Endodermal cell (in vitro differentiated cells): ENCODE data around the gene EP400. TPM values are rescaled to one million over a fixed set of nuclear protein-coding genes. Genes with fewer than 3 reads are reported as not detected.

Experiments used
- DNase-seq: peaks from one replicate; pipeline ENCODE4 v3.0.0-alpha.2; 2017
- H3K27ac ChIP-seq: 2 replicates; pipeline ENCODE4 v1.5.1; 2013; ENCODE audit warnings: mild to moderate bottlenecking, low read depth, low read length, moderate library complexity
- H3K27me3 ChIP-seq: 2 replicates; pipeline ENCODE4 v1.6.1; 2013; ENCODE audit warnings: mild to moderate bottlenecking, low read length, moderate library complexity; ENCODE audit not compliant: insufficient read depth, control insufficient read depth, poor library complexity, severe bottlenecking
- H3K36me3 ChIP-seq: 2 replicates; pipeline ENCODE4 v1.7.0; 2013; ENCODE audit warnings: mild to moderate bottlenecking, low read length, moderate library complexity; ENCODE audit not compliant: control insufficient read depth, insufficient read depth
- H3K4me1 ChIP-seq: one replicate; pipeline ENCODE4 v1.7.0; 2013; ENCODE audit warnings: low read length; ENCODE audit not compliant: control insufficient read depth, insufficient read depth
- H3K4me3 ChIP-seq: 2 replicates; pipeline ENCODE4 v1.5.1; 2013; ENCODE audit warnings: mild to moderate bottlenecking, low read length, moderate library complexity
- H3K9ac ChIP-seq: 2 replicates; pipeline ENCODE4 v1.6.1; 2013; ENCODE audit warnings: mild to moderate bottlenecking, low read length, moderate library complexity; ENCODE audit not compliant: poor library complexity, severe bottlenecking; ENCODE audit errors: extremely low read depth
- H3K9me3 ChIP-seq: 2 replicates; pipeline ENCODE4 v1.6.1; 2013; ENCODE audit warnings: mild to moderate bottlenecking, low read length, moderate library complexity; ENCODE audit not compliant: control insufficient read depth
- H3K27ac Mint-ChIP-seq: 2 replicates; pipeline ENCODE4 v1.8.0; 2020; ENCODE audit warnings: mixed read lengths
- H3K27me3 Mint-ChIP-seq: 2 replicates; pipeline ENCODE4 v1.8.0; 2021; ENCODE audit warnings: mild to moderate bottlenecking, mixed read lengths; ENCODE audit not compliant: insufficient read depth
- H3K36me3 Mint-ChIP-seq: 2 replicates; pipeline ENCODE4 v1.8.0; 2020; ENCODE audit warnings: low read depth, mixed read lengths
- H3K4me1 Mint-ChIP-seq: 2 replicates; pipeline ENCODE4 v1.8.0; 2020; ENCODE audit warnings: mixed read lengths
- H3K4me3 Mint-ChIP-seq: 2 replicates; pipeline ENCODE4 v1.8.0; 2020; ENCODE audit warnings: mild to moderate bottlenecking, moderate library complexity, mixed read lengths
- H3K9me3 Mint-ChIP-seq: 2 replicates; pipeline ENCODE4 v1.8.0; 2020; ENCODE audit warnings: mild to moderate bottlenecking, mixed read lengths
- CTCF ChIP-seq: fragments of 200-600 bp; sonication (generic); conservative IDR thresholded peaks from 2 replicates; pipeline ENCODE4 v1.5.0; 2021; ENCODE audit warnings: antibody characterized with exemption, mild to moderate bottlenecking
- WGBS, 2 experiments: methylation state at CpG; one replicate each; pipeline versions ENCODE4 v1.1.5 to v1.1.7; 2013; ENCODE audit warnings: missing lambda C conversion rate in 2 of 2, mixed read lengths in 1 of 2; ENCODE audit not compliant: insufficient coverage in 1 of 2, insufficient read length in 1 of 2; 5-methylcytosine and 5-hydroxymethylcytosine counted together
- total RNA-seq, 2 donors: library from RNA; stranded (reverse); fragmentation: NEBNext Ultra II Directional in 1 of 2; extraction: Animal tissue kit (Norgen Biotek cat#: 25700) in 1 of 2; gene quantifications; 2 replicates in 1 of 2; 3 replicates in 1 of 2; pipeline ENCODE4 v1.2.1, GENCODE V29; 2021

EP400 gene
- total RNA-seq, 2 donors from 2014 or later, result 64.7 to 78.3 TPM

- DNase-seq, result no peak
- no peak for TF ChIP-seq CTCF
- Histone ChIP-seq H3K4me3 (no peak overlapping the region), H3K9ac (no peak overlapping the region), H3K36me3 (peaks cover 53% of the 10 kb centered on the region), H3K9me3 (no peaks in the 10 kb centered on the region), H3K4me1 (no peaks in the 10 kb centered on the region), H3K27me3 (no peaks in the 10 kb centered on the region), H3K27ac (no peak overlapping the region)
- no peak overlapping the region for H3K4me3 Mint-ChIP-seq
- H3K27ac Mint-ChIP-seq, result no peak overlapping the region
- 95 to 100% methylated on average over 3 to 8 of the region's 8 CpGs for WGBS, 2 experiments
- no peaks in the 10 kb centered on the region for H3K9me3 Mint-ChIP-seq
- no peaks in the 10 kb centered on the region for H3K4me1 Mint-ChIP-seq
- no peaks in the 10 kb centered on the region for H3K27me3 Mint-ChIP-seq
- peaks cover 80% of the 10 kb centered on the region for H3K36me3 Mint-ChIP-seq
Observed at GRCh38 chr12:131940141-131940547, 9.6 kb upstream of the EP400 start.

GRCh38 chr12:131941116-131941986 is 8.4 kb upstream of the EP400 start:
- Histone ChIP-seq H3K27ac (no peak overlapping the region), H3K36me3 (peaks cover 48% of the 10 kb centered on the region), H3K27me3 (no peaks in the 10 kb centered on the region), H3K9ac (no peak overlapping the region), H3K9me3 (no peaks in the 10 kb centered on the region), H3K4me3 (no peak overlapping the region), H3K4me1 (no peaks in the 10 kb centered on the region)
- Mint-ChIP-seq H3K27ac (no peak overlapping the region), H3K4me1 (no peaks in the 10 kb centered on the region), H3K9me3 (no peaks in the 10 kb centered on the region), H3K27me3 (no peaks in the 10 kb centered on the region), H3K36me3 (peaks cover 77% of the 10 kb centered on the region), H3K4me3 (no peak overlapping the region)
- TF ChIP-seq CTCF, result no peak
- no peak for DNase-seq
- WGBS, 2 experiments, result 96 to 97% methylated on average over 43 to 46 of the region's 46 CpGs

- H3K9me3 Mint-ChIP-seq, result no peaks in the 10 kb centered on the region
- no peak overlapping the region for H3K4me3 ChIP-seq
- no peak for DNase-seq
- no peaks in the 10 kb centered on the region for H3K4me1 ChIP-seq
- no peaks in the 10 kb centered on the region for H3K9me3 ChIP-seq
- no peak overlapping the region for H3K27ac Mint-ChIP-seq
- no peaks in the 10 kb centered on the region for H3K4me1 Mint-ChIP-seq
- WGBS, 2 experiments, result 91 to 94% methylated on average over 7 of the region's 7 CpGs
- no peak overlapping the region for H3K9ac ChIP-seq
- peaks cover 71% of the 10 kb centered on the region for H3K36me3 Mint-ChIP-seq
- peaks cover 43% of the 10 kb centered on the region for H3K36me3 ChIP-seq
- no peak overlapping the region for H3K27ac ChIP-seq
- no peak for TF ChIP-seq CTCF
- no peaks in the 10 kb centered on the region for H3K27me3 Mint-ChIP-seq
- no peak overlapping the region for H3K4me3 Mint-ChIP-seq
- H3K27me3 ChIP-seq, result no peaks in the 10 kb centered on the region
Observed at GRCh38 chr12:131941987-131942341, 7.8 kb upstream of the EP400 start.
